ENCODE data around the gene PSKH1.

- no peak for TF ChIP-seq POLR2AphosphoS5 (IDR thresholded peaks at IDR 0.05; ENCODE audit: low read length)
- 0 out of 2 replicates have a peak, but pooled peaks have one; percentile 34 for TF ChIP-seq POLR2A (IDR thresholded peaks at IDR 0.05; ENCODE audit: low read depth, low read length)
- TF ChIP-seq CEBPZ (IDR thresholded peaks at IDR 0.05; ENCODE audit: low read depth, low read length), result no peak
- TF ChIP-seq CTCF (IDR thresholded peaks at IDR 0.05 in 2 of 3, conservative IDR thresholded peaks at IDR 0.05 in 1 of 3; ENCODE audit: control insufficient read depth in 2 of 3, extremely low read depth in 1 of 3, insufficient read depth in 1 of 3, low read depth in 3 of 3, low read length in 3 of 3), result no peak
- TF ChIP-seq CBX3 (IDR thresholded peaks at IDR 0.05; ENCODE audit: borderline replicate concordance, low read depth), result no peak
- no peak for TF ChIP-seq REST (IDR thresholded peaks at IDR 0.05; ENCODE audit: low read depth, low read length)
- no peak for TF ChIP-seq NR2C2 (IDR thresholded peaks at IDR 0.05; ENCODE audit: borderline replicate concordance, control insufficient read depth, insufficient read length, low read depth)
- no peak for TF ChIP-seq HDGF (IDR thresholded peaks at IDR 0.05)
- no peak for TF ChIP-seq ATF3 (IDR thresholded peaks at IDR 0.05; ENCODE audit: borderline replicate concordance, extremely low read depth, low read depth, low read length)
These were observed 56.6 kb downstream of the PSKH1 start for GRCh38 chr16:67949645-67950044.
